ENCODE data around the gene S100A14. TPM values are rescaled to one million over a fixed set of nuclear protein-coding genes. Genes with fewer than 3 reads are reported as not detected.

Gene S100A14
- total and polyA plus RNA-seq, 2 of the 13 experiments (the other 11 are each of a cell fraction or from before 2014, with no cell fraction given): 1.4 to 7.7 TPM

GRCh38 chr1:153608742-153609584 lies 7.2 kb downstream of the S100A14 start (continued):
- peak; percentile 35; the same call in 1 of the 2 replicates for TF ChIP-seq MLX (CRISPR knock-in tag; IDR thresholded peaks at IDR 0.05)
- no peak for TF ChIP-seq SMC3 (IDR thresholded peaks at IDR 0.05; ENCODE audit: low read length)
- TF ChIP-seq CEBPG (CRISPR knock-in tag; IDR thresholded peaks at IDR 0.05): 0 out of 2 replicates have a peak, but pooled peaks have one; percentile 32
- TF ChIP-seq ZNF530 (CRISPR knock-in tag; IDR thresholded peaks at IDR 0.05; ENCODE audit: low read depth): no peak
- TF ChIP-seq HOXA9 (CRISPR knock-in tag; IDR thresholded peaks at IDR 0.05; ENCODE audit: borderline replicate concordance): no peak
- peak; percentile 80 for TF ChIP-seq ZNF609 (CRISPR knock-in tag; IDR thresholded peaks at IDR 0.05; ENCODE audit: borderline replicate concordance)
- peak; percentile 88 for TF ChIP-seq ZNF441 (CRISPR knock-in tag; IDR thresholded peaks at IDR 0.05; ENCODE audit: borderline replicate concordance)
- no peak for TF ChIP-seq ZNF496 (CRISPR knock-in tag; IDR thresholded peaks at IDR 0.05; ENCODE audit: insufficient replicate concordance)
- TF ChIP-seq HMGA1 (CRISPR knock-in tag; conservative IDR thresholded peaks at IDR 0.05): no peak
- no peak for TF ChIP-seq ZNF7 (CRISPR knock-in tag; IDR thresholded peaks at IDR 0.05)
- TF ChIP-seq SUZ12 (IDR thresholded peaks at IDR 0.05; ENCODE audit: low read depth, low read length): no peak
- TF ChIP-seq RERE (CRISPR knock-in tag; IDR thresholded peaks at IDR 0.05; ENCODE audit: low read depth): no peak
- no peak for TF ChIP-seq ISL2 (CRISPR knock-in tag; IDR thresholded peaks at IDR 0.05)
- no peak for TF ChIP-seq FUBP1 (CRISPR knock-in tag; IDR thresholded peaks at IDR 0.05; ENCODE audit: borderline replicate concordance)
- no peak for TF ChIP-seq ZNF878 (CRISPR knock-in tag; IDR thresholded peaks at IDR 0.05)
- TF ChIP-seq POLR2AphosphoS2 (IDR thresholded peaks at IDR 0.05; ENCODE audit: low read depth, low read length): no peak
- TF ChIP-seq MLLT10 (CRISPR knock-in tag; IDR thresholded peaks at IDR 0.05): no peak

All from HepG2 (cell line).